Ramos (cell line): Measurements from ENCODE around the gene NDC1.
"Not testable (repeated sequence)": the region's sequence is repeated elsewhere in the genome, so short reads cannot be mapped to it uniquely, and the experiment has no call there.

Experiments
- in situ Hi-C: fragments of 300-500 bp; cut with MboI; formaldehyde crosslinking; loops from one replicate; pipeline ENCODE4 v1.14.3; 2022; ENCODE audit warnings: low sequenced_read_pairs; ENCODE audit not compliant: unreplicated experiment

NDC1 gene

DNA sequence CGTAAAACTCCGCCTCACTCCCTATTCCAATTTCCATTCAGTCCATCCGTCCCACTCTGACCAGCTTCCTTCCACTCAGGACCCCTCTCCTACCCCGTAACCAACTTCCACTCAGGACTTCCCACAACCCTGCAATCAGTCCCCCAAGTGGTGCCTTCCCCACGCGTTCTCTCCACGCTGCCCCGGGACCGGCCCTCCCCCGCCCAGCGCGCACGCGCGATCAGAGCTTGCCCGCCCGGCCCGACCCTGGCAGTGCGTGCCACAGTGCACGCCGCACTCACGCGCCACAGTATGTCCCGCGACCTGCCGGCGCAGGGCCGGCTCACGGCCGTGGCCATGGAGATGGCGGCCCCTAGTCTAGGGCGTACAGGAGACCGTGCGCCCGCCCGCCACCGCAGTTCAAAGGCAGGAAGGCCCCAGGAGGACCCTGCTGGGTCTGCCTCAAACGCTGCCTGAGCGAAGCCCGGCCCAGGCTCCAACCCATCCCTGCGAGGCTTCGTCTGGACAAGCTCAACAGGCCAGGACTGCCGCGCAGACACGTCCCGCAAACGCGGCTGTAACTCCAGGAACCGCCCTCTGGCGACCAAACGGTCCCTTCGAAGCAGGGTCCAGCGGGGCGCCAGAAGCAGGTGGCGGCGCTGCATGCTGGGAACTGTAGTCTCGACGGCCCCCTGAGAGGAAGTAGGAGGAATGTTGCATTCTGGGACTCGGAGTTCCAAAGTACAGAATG, at the start of gene NDC1:
Gene NDC1 (minus strand): TSS at position 373 of the 730 bp plus-strand sequence. CDS start 35 bp downstream, at position 338.
- in situ Hi-C loops = no loop called here

- in situ Hi-C loops = not testable (repeated sequence)
These were observed 45.5 kb upstream of the NDC1 start for GRCh38 chr1:53883600-53883999.

- in situ Hi-C loops = not testable (repeated sequence)
These were observed 43.8 kb upstream of the NDC1 start for GRCh38 chr1:53881853-53882252.

DNA sequence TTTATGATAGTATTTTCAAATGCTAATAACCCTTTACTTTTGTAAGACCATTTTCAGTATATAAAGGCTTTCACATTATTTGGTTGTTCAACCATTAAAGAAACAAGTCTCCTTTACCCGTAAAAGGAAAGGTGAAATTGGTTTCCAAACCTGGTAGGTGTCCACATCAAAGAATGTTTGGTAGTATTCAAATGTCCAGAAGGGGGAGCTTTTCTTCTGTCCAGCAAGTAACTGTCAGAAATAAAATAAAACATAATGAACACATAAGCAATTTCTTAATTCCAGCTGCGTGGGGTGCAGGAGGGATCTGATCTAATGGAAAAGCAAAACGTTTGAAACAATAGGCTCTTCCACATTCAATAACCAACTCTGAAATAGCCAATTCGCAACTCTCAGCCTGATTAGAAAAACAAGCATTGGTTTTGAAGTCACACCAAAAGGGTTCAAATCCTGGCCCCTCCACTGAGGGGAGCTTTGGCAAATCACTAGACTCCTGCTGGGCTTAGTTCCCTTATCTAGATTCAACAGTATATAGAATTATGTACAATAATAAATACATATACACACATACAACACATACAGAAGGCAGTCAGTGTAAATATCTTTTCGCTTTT, 40.5 kb upstream of the NDC1 start:
- in situ Hi-C loops = no loop called here

DNA sequence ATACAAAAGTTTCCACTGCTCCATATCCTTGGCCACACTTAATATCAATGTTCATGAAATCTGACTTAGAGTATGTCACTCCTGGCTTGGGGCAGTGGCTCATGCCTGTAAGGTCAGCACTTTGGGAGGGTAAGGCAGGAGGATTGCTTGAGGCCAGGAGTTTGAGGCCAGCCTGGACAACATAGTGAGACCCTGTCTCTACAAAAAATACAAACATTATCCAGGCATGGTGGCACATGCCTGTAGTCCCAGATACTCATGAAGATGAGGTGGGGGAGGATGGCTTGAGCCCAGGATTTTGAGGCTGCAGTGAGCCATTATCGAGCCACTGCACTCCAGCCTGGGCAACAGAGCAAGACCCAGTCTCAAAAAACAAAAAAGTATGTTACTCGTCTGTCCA, 37.1 kb upstream of the NDC1 start:
- in situ Hi-C loops = not testable (repeated sequence)

DNA sequence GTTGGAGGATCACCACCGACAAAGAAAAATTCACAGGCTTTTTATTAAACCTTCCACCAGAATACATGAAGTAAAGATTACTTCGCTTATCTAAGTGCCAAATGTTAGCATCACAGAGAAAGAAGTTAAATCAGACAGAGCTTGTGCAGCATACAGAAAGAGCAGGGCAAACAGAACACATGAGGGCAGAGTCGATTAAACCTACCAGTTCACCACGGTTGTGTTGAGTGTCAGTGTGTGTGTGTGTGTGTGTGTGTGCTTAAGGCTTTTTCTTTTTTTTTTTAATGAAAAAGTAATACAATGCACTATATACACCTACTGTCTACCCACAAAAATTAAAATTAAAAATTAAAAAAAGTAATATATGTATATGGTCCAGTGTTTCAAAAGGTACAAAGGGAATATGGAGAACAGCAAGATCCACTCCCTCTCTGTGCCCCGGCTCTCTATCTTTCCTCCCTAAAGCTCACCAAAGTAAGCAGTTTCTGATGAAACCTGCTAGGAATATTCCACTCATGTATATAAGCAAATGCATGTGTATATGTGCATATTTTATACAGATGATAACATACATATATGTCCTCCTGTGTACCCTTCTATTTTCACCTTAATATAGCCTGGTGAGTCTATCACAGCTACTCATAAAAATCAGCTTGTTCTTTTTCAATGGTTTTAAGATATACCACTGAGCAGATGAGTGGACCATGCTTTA, 33.8 kb upstream of the NDC1 start:
- in situ Hi-C loops = loop anchor here (25.0 kb wide), 1 partner anchor 615 kb away; no protein-coding TSS in a partner anchor

- in situ Hi-C loops = loop anchor here (25.0 kb wide), 1 partner anchor 616 kb away; no protein-coding TSS in a partner anchor
These were observed 33.1 kb upstream of the NDC1 start for GRCh38 chr1:53871221-53871620.

DNA sequence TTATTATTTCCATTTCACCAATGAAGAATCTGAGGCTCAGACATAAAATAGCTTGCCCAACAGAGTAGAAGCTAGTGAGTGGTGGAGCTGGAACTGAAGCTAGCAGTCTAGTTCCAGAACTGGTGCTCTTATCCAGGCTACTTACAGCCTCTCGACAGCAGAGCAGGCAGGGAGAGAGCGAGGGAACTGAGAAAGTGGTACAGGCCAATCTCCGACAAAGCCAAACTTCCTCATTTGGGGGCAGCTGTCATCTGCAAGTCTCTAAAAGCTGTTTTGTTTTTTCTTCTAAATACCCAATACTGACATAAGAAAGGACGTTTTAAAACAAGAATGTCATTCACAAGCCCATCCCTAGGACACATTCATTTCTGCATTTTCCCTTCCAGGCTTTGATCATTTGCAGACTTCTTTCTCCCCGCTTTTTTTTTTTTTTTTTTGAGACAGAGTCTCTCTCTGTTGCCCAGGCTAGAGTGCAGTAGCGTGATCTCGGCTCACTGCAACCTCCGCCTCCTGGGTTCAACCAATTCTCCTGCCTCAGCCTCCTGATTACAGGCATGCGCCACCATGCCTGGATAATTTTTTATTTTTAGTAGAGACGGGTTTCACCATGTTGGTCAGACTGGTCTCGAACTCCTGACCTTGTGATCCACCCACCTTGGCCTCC, 31.5 kb upstream of the NDC1 start:
- in situ Hi-C loops = loop anchor here (25.0 kb wide), 1 partner anchor 618 kb away; no protein-coding TSS in a partner anchor

GRCh38 chr1:53868565-53868964, 30.5 kb upstream of the NDC1 start:
- in situ Hi-C loops = loop anchor here (25.0 kb wide), 1 partner anchor 619 kb away; no protein-coding TSS in a partner anchor

GRCh38 chr1:53862507-53862906, 24.4 kb upstream of the NDC1 start:
- in situ Hi-C loops = loop anchor here (25.0 kb wide), 1 partner anchor 625 kb away; no protein-coding TSS in a partner anchor

DNA sequence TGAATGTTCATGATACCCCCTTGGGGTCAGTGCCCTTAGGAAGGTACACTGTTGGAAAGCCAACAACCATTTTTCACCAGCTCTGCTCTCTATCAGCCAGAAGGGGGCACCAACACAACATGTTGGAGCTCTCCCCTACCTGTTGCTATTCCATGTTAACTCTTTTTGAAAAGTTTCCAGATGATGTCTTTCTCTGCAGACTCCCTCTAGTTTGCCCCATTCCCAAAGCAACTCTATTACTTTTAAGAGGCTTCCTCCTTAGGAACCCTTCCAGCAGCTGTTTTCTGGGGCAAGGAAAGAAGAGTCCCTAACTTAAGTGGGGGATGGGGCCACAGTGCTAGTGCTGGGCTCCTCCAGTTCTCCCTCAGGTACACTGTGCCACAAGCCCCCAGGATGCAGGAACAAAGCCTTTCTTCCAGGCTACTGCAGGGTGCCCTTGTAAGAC, 22.9 kb upstream of the NDC1 start:
- in situ Hi-C loops = loop anchor here (25.0 kb wide), 1 partner anchor 626 kb away; no protein-coding TSS in a partner anchor

DNA sequence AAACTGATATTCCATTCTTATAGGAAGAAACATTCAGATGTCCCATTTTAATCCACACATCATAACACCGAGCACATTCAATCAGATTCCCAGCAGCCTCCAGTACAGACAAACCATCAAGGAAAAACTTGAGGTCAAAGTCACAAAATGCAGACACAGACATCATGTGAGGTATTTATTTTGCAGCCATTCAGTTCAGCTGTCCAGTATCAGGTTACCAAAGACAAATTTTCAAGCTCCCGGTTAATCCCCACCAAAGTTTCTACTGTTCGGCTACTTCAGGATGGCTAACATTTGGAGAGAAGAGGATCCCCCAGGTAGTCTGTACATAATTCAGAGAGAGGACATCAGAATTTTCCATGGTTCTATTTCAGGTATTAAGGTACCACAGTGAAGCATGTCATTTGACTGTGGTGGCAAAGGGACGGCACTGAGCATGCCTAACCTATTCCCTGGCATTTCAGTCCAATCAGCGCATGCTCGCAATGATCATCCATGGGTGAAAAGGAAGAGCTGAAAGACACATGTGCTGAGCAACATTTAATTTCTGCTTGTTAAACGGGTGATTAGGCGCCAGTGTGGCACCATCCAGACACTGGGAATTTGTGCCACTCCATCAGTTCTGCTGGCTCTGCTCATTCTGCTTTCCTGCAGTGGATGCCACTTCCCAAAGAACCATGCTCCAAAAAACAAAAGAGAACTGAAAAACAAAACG, 13.6 kb upstream of the NDC1 start:
- in situ Hi-C loops = loop anchor here (5.0 to 25.0 kb wide), 2 partner anchors 111 to 636 kb away; no protein-coding TSS in a partner anchor

DNA sequence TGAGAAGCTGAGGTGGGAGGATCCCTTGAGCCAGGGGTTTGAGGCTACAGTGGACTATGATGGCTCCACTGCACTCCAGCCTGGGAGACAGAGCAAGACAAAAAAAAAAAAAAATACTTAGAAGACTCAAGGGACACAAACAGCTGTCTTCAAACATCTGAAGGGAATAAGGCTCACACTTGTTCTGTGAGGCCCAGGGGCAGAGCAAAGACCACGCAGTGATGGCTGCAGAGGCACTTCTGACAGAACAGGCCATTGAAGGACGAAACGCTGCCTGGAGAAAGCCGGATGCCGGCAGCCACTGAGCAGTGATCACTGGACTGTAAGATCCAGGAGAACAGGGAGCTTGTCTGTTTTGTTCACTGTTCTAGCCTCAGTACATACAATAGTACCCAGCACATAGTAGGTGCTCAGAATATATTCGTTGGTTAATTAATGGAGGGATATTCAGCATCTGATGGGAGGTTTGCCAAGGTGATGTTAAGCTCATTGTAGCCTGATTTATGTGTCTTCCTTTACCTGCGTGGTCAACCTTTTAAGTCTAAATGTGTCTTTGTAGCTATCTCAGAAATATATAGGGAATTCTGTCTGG, 12.1 kb upstream of the NDC1 start:
- in situ Hi-C loops = loop anchor here (5.0 to 25.0 kb wide), 2 partner anchors 112 to 637 kb away; no protein-coding TSS in a partner anchor

- in situ Hi-C loops = no loop called here
These were observed 9.9 kb upstream of the NDC1 start for GRCh38 chr1:53847980-53848379.

GRCh38 chr1:53842347-53842746, 4.3 kb upstream of the NDC1 start:
- in situ Hi-C loops = no loop called here

GRCh38 chr1:53838654-53838974, 518 bp upstream of the NDC1 start:
- in situ Hi-C loops = no loop called here

DNA sequence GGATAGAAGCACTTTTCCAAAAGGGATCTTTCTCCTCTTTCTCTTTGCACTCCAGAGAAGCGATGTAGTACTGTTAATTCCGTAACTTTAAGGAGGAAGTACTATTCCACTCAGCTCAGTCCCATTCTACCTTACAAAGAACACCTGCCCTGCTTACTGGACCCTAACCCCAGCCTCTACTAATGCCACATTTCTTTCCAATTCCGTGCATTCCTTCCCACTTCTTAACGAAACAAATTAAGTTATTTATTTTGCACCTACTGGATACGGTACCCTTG, 511 bp downstream of the NDC1 start:
- in situ Hi-C loops = no loop called here

DNA sequence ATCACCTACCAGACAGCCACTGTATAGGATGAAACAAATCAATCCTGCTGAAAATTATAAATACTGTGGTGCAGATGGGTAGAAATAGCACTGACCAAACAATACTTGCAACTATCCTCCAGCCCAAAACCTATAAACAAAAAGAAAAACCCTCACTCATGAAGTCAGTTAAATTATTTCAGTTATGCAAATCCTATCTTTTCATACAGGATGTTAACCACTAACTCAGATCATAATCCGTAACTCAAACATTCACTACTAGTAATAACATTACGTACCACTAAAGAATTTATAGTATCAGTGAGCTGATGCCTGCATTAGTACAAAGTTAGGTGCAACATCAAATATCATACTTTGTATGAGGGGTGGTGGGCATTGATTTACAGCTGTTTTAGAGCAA, 2.6 kb downstream of the NDC1 start:
- in situ Hi-C loops = no loop called here

- in situ Hi-C loops = no loop called here
These were observed 3.3 kb downstream of the NDC1 start for GRCh38 chr1:53834776-53835175.

DNA sequence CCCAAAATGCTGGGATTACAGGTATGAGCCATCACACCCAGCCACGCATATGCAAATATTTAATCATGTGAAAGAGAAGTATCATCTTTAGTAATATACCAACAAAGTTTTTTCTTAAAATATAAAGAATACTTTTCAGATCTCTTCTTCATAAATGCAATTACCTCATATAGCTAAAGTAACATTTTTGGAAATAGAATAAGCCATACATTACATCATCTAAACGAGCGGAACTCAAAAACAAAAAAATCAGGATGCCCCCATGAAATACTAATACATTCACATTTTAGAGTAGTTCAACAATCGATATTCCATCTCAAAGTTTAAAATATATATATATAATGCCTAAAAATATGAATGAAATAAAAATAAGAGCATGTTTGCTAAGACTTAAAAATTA, 4.7 kb downstream of the NDC1 start:
- in situ Hi-C loops = no loop called here
